ENCODE measurements around the gene CPNE1. TPM values are rescaled to one million over a fixed set of nuclear protein-coding genes. Genes with fewer than 3 reads are reported as not detected.

The CPNE1 gene
- total RNA-seq, 2 experiments from 2014 or later = 255 to 267 TPM

- CTCF ChIA-PET = interaction anchor here (0.5 kb wide), 2 partner anchors 140 to 1104 kb away, joined by 4 read pairs; no protein-coding TSS in a partner anchor
- POLR2A ChIA-PET = interaction anchor here (0.6 kb wide), 1 partner anchor 11 kb away, joined by 3 read pairs; no protein-coding TSS in a partner anchor
These were observed 28.6 kb downstream of the CPNE1 start for GRCh38 chr20:35636095-35636494.

DNA sequence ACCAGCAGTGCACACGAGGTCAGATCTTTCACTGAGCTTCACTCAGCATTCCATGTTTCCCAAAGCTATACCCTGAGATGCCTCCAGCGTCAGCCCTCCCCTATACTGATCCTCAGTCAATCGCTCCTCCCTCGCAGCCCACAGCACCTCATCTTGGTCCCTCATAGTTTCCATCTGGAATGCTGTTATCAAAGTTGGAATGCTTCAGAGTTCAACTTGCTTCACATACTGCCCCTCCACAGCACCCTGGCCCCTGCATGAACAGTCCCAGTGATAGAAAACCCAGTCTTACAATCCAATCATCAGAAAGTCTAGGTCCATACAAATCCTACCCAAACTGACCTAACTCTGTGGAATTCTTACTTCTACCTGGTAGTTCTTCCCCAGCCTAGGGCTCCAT, 29.0 kb downstream of the CPNE1 start:
- CTCF ChIA-PET = interaction anchor here (0.5 kb wide), 1 partner anchor 140 kb away, joined by 4 read pairs; no protein-coding TSS in a partner anchor
- POLR2A ChIA-PET = interaction anchor here (0.6 kb wide), 1 partner anchor 11 kb away, joined by 3 read pairs; no protein-coding TSS in a partner anchor

DNA sequence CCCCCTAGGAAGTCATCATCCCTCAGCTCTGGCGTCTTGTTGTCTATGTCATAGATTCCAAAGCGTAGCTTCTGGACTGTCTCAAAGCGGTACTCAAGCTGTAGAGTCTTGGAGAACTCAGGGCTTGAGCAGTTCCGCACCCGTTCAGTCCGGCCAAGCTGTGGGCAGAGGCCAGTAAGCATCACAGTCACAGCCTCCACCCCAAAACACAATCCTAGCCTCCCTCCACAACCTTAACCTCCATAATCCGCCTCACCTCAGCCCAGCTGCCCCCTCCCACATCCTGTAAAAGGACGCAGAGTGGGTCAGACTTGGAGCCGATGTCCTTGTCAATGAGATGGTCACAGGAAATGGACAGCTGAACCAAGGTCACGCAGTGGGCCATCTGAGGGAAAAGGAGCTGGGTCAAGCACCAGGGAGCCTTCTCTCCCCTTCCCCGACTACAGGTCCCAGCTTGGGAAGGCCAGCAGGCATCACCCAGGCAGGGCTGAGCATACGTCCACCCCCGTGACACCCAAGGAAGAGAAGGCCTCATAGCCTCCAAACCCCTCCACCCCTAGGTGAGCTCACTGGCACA, 32.1 kb downstream of the CPNE1 start:
- CTCF ChIA-PET = interaction anchor here (0.8 kb wide), 1 partner anchor 12 kb away, joined by 3 read pairs; no protein-coding TSS in a partner anchor
- POLR2A ChIA-PET = no interaction called here

DNA sequence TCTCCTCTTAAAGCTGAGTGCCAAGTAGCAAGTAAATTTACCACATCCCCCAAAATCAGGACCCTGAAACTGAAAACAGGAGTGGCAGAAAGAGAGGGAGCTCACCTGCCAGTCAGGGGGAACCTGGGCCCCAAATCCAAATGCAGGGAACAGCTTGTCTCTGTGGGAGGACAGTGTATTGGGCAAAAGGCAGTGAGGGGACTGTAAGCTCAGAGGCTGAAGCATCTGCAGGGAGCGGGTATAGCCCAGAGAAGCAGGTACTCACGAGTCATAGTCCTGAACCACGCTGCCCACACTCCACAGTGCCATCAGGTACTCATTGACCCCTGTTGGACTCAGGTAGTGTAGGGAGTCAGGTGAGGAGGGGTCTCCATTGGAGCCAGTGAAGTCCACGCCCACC, 34.1 kb downstream of the CPNE1 start:
- ChIA-PET POLR2A (no interaction called here), CTCF (interaction anchor here (0.6 to 1.4 kb wide), 2 partner anchors 9 to 106 kb away, joined by 3 to 4 read pairs; no protein-coding TSS in a partner anchor)

GRCh38 chr20:35629427-35630145, 35.1 kb downstream of the CPNE1 start:
- POLR2A ChIA-PET = no interaction called here
- CTCF ChIA-PET = interaction anchor here (1.4 kb wide), 1 partner anchor 8 kb away, joined by 3 read pairs; no protein-coding TSS in a partner anchor

DNA sequence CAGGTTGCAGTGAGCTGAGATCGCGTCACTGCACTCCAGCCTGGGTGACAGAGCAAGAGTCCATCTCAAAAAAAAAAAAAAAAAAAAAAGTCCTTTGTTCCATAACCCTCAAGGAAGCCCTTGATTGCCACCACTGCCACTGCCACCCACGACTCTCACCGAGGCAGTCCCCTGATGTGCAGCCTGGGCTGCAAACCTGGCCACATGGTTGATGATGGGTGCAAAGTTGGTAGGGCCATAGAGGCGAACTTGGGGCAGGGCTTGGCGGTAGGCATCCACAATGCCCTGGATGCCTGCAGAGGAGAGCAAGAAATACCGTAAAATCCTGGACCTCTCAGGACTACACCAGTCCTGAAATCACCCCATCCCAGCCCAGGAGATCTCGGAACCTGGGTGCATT, 37.6 kb downstream of the CPNE1 start:
- ChIA-PET POLR2A (no interaction called here), CTCF (interaction anchor here (0.7 kb wide), 1 partner anchor 15 kb away, joined by 3 read pairs; no protein-coding TSS in a partner anchor)

DNA sequence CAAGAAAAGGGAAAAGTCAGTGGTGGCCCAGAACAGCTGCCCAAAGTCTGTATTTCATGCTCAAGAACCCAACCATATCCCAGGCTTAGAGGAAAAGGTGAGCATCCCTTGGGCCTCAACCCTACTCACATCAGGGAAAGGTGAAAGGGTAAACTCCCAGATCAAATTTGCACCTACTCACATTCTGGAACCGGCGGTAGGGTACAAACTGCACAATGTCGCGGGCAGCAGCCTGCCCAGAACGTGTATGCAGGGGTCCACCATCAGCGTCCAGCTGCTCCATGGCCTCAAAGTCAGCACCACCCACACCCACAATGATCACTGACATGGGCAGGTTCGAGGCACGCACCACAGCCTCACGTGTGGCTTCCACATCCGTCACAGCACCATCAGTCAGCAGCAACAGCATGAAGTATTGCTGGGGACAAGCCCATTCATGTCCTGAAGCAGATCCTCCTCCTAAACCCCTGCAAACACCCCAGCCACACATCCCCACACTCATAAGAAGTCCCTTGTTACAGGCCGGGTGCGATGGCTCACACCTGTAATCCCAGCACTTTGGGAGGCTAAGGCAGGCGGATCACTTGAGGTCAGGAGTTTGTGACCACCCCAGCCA, 38.2 kb downstream of the CPNE1 start:
- CTCF ChIA-PET = interaction anchor here (0.7 kb wide), 1 partner anchor 14 kb away, joined by 3 read pairs; no protein-coding TSS in a partner anchor
- POLR2A ChIA-PET = interaction anchor here (0.5 kb wide), 1 partner anchor 47 kb away, joined by 8 read pairs; no protein-coding TSS in a partner anchor

DNA sequence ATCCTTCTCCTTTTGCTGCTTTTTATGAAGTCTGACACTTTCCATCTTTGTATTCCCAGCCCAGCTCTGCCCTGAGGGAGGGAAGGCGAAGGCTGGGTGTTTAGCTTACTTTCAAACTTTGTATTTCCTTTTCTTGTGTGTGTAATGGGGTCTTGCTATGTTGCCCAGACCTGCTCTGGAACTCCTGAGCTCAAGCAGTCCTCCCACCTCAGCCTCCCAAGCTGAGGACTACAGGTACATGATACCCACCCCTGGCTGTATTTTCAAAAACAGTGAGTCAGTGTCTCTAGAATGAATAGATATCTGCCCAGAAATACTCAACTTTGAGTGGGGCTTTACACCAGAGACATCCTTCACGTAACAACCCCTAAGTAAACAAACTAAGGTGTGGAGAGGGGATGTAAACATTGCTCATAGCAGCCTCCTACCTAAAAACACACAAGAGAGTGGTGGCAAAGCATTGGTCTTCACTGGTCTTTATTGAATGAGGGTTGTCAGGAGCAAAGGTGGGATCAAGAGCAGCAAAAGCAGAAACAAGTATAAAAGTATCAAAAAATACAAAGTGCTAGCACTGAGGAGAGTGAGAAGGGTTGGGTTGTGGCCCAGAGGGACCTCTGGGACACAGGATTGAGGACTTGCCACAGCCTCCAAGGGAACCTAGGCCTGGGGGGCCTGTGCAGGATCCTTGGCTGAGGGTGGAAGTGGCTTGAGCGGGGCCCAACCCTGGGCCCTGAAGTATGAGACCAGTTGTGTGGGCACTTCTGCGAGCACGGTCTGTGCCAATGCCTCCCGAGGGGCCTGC, 38.9 kb downstream of the CPNE1 start:
- POLR2A ChIA-PET = interaction anchor here (0.5 kb wide), 1 partner anchor 46 kb away, joined by 8 read pairs; no protein-coding TSS in a partner anchor
- CTCF ChIA-PET = interaction anchor here (0.5 to 0.6 kb wide), 2 partner anchors 270 to 1182 kb away, joined by 3 to 4 read pairs; no protein-coding TSS in a partner anchor

GRCh38 chr20:35621560-35621946, 43.1 kb downstream of the CPNE1 start:
- ChIA-PET POLR2A (no interaction called here), CTCF (interaction anchor here (0.6 to 1.3 kb wide), 4 partner anchors 8 to 136 kb away, joined by 3 read pairs; no protein-coding TSS in a partner anchor)

GRCh38 chr20:35620818-35621559, 43.7 kb downstream of the CPNE1 start:
- POLR2A ChIA-PET = interaction anchor here (1.1 to 6.2 kb wide), 3 partner anchors 27 to 110 kb away, joined by 3 to 77 read pairs (median 9); partner anchors contain the start of genes CPNE1 and RBM12
- CTCF ChIA-PET = interaction anchor here (0.6 to 2.2 kb wide), 6 partner anchors 9 to 136 kb away, joined by 3 to 6 read pairs (median 3); no protein-coding TSS in a partner anchor

- ChIA-PET POLR2A (interaction anchor here (0.7 to 6.2 kb wide), 7 partner anchors 15 to 334 kb away, joined by 3 to 77 read pairs (median 6); partner anchors contain the start of genes CPNE1, NFS1, RBM12 and RBM39), CTCF (interaction anchor here (0.6 to 2.2 kb wide), 10 partner anchors 14 to 900 kb away, joined by 3 to 15 read pairs (median 4); partner anchors contain the start of genes CPNE1, NFS1, RBM12 and RBM39)
These were observed 45.3 kb downstream of the CPNE1 start for GRCh38 chr20:35619196-35620095.

GRCh38 chr20:35618263-35619131, 46.2 kb downstream of the CPNE1 start:
- CTCF ChIA-PET = interaction anchor here (0.5 to 2.2 kb wide), 6 partner anchors 17 to 218 kb away, joined by 3 to 15 read pairs (median 4); partner anchors contain the start of genes CPNE1, NFS1, RBM12 and RBM39
- POLR2A ChIA-PET = interaction anchor here (0.7 to 6.2 kb wide), 7 partner anchors 18 to 335 kb away, joined by 3 to 77 read pairs (median 6); partner anchors contain the start of genes CPNE1, NFS1, RBM12 and RBM39

DNA sequence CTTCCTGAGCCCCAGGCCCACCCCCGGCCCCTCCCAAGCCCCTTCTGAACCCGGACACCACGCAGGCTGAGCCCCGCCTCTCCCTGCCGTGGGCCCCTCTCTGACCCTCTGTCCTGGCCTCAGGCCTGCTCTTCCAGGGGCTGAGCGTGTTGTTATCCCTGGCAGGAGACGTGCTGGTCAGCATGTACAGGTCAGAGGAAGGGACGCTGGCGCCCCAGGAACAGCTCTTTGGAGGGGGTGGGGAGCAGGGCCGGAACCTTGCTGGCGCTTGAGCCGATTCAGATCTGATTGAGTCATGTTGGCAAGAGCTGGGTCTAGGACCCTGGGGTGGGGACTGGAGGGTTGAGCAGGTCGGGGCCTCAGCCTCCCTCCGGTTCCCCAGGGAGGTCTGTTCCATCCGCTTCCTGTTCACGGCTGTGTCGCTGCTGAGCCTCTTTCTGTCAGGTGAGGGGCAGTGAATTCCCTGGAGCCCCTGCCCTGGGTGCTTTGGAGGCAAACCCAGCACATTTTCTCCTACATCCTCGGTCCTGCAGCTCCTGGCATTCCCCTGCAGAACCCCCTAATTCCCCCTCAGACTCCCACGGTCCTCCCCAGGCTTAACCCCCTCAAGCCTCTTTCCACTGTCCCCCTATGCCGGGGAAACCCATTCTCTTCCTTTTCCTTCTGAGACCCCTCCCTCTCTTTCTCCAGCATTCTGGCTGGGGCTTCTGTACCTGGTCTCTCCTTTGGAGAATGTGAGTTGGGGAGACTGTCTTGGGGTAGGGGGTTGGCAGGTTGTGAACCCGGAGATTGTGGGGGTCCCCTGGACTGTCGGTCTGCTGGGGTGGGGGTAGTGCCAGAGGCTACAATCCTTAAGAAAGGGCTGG, 47.1 kb downstream of the CPNE1 start:
- POLR2A ChIA-PET = interaction anchor here (5.1 to 6.2 kb wide), 2 partner anchors 45 to 125 kb away, joined by 29 to 77 read pairs; partner anchors contain the start of genes CPNE1, RBM12 and RBM39
- CTCF ChIA-PET = interaction anchor here (0.5 to 2.6 kb wide), 7 partner anchors 15 to 219 kb away, joined by 3 to 11 read pairs (median 3); partner anchors contain the start of genes CPNE1, RBM12 and RBM39
